Fibroblast of the conjunctiva (primary cell): ENCODE measurements around the gene RAD54L.
A peak's percentile ranks its signal among the peaks of the same experiment; 100 is the strongest.
"Not testable (repeated sequence)": the region's sequence is repeated elsewhere in the genome, so short reads cannot be mapped to it uniquely, and the experiment has no call there.

ENCODE experiments used
- DNase-seq: peaks from one replicate; pipeline ENCODE4 v3.0.0-alpha.2; 2010; ENCODE audit warnings: low read depth

RAD54L gene

DNA sequence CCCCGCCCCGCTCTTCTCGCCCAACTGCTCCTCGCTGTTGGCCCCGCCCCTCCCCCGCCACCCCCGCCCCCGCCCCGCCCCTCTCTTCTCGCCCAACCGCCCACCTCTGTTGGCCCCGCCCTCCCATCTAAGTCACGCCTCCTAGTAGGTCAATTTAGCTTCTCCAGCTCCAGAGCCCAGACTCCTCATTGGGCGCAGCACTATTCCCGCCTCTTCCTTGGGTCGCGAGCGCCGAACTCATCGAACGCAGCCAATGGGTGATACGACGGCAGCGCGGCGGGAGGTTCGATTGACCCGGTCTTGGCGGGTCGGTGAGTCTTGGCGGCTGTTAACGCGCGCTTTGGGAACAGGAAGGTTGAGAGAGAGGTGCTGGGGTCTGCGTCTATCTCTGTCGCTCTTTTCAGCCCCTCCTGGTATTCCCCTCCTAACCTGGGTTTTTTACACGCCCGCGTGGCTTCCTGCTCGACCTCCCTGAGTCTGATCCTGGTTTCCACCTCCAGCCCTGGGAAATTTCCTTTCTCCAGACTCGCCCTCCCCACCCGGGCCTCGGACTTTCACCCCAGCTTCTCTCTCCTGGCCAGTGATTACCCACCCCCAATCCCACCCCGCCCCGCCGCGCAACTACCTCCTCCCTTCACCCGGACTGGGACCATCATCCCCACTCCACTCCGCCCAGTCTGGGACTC, at the start of gene RAD54L:
RAD54L (plus strand) TSS at position 328 of the 686 bp plus-strand sequence. CDS start 643 bp downstream, outside the sequence.
- DNase-seq: peak; percentile 98

DNA sequence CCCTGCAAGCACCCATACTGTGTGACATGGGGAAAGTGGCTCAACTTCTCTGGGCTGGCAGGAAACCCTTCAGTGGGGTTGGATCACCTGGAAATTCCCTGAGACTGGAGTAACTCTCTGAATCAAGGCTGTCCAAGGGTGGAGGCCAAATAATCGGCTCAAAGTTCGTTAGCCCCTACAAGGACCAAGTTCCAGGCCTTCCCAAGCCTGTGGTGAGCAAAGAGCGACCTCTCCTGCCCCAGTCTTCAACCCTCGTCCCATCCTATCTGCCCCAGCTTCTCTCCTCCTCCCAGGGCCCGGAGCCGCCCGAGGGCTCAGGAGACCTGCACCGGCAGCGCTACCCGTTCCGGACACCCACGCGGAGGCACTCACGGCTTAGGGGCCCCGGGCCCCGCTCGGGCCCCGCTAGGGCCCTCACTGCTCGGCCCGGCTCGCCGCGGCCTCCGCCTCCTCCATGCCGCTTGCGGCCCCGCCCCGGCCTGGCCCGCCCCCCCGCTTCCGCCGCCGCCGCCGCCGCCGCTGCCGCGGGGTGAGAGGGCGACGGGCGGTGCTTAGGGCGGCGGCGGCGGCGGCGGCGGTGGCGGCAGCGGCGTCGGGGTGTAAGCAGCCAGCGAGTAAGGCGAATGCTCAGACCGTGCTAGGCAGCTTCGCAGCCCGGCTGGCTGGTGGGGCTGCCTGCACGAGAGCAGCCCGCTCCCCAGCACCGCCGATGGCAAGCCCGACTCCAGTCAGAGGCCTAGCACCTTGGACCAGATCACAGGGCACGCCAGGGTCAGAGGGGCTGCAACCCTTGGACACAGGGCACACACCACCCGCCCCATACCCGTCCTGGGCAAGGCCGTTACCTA, 49.4 kb upstream of the RAD54L start, which contains the start of gene POMGNT1:
POMGNT1 (minus strand) TSS at position 471 of the 848 bp plus-strand sequence. CDS start 613 bp downstream, outside the sequence.
- no peak for DNase-seq

GRCh38 chr1:46199233-46199749, 48.3 kb upstream of the RAD54L start:
- no peak for DNase-seq

GRCh38 chr1:46203738-46204405, 43.7 kb upstream of the RAD54L start:
- no peak for DNase-seq

- no peak for DNase-seq
Observed at GRCh38 chr1:46204406-46204742, 43.2 kb upstream of the RAD54L start.

DNA sequence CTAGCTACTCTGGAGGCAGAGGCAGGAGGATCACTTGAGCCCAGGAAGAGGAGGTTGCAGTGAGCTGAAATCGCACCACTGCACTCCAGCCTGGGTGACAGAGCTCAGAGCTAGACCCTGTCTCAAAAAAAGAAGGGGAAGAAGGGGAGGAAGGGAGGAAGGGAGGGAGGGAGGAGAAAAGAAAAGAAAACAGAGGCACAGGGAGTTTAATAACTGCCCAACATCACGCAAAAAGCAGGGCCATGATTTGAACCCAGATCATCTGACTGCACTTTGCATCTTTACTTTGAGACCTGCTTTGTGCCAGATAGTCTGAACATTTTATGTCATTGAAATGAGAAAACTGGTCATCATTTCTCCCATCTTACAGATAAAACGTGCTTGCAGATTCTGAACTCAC, 42.4 kb upstream of the RAD54L start:
- DNase-seq: no peak

- DNase-seq: no peak
Observed at GRCh38 chr1:46205791-46206190, 41.8 kb upstream of the RAD54L start.

DNA sequence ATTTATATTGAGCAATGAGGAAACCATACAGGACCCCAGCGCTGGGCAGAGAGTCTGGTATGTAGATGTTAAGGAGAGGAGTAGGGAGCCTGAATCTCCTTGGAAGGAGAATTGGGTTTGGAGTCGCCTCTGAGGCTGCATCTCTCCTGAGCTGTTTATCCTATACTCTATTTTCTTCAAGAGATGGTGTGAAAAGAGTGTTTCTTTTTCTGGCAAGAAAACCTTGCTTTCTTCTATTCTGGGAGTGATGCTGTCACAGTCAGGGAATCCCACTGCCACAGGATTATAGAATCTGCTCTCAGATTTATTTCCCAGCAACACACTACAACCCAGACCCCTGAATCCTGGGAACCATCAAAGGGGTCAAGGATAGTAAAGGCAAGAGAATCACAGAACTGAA, 41.2 kb upstream of the RAD54L start:
- no peak for DNase-seq

- no peak for DNase-seq
Observed at GRCh38 chr1:46210561-46210960, 37.0 kb upstream of the RAD54L start.

DNA sequence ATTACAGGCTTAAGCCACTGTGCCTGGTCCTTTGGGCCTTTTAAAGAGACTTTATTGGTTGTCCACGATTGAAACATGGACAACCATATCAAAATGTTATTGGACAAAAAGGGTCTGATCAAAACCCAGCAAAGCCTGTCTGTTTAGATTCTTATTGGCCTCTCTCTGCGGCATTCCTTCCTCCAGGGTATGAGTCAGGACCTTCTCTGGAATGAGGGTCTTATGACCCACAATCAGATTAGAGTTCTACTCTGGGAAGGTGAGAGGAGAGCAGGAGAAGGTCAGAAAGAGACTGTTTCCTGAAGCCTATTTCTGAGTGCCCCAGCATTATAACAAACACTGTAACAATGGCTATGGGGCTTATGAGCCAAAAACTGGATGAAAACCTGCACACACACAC, 36.5 kb upstream of the RAD54L start:
- no peak for DNase-seq

DNA sequence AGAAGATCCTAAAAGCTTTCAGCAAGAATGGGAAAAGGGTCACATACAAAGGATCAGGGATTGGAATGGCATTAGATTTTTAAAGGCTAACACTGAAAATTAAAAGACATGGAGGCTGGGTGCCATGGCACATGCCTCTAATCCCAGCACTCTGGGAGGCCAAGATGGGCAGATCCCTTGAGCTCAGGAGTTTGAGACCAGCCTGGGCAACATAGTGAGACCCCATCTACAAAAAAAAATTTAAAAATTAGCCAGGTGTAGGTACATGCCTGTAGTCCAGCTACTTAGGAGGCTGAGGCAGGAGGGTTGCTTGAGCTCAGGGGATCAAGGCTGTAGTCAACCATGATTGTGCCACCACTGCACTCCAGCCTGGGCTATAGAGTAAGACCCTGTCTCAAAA, 32.1 kb upstream of the RAD54L start:
- no peak for DNase-seq

DNA sequence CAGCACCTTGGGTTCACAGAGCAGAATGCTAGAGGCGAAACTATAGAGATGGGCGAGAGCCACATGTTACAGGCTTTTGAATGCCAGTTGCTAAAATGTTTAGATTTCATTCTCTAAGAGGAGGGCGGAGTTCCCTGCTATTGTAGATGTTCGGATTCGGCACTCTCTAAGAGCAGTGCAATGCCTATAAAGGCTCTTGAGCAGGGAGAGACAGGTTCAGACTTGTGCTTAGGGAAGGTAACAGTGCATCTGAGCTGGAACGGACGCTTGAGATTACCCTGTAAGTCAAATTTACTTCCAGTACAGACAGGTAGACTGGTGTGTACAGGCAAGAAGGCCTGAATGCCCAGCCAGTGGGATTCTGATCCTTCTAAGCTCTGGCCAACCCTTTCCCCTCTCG, 29.1 kb upstream of the RAD54L start:
- no peak for DNase-seq

DNA sequence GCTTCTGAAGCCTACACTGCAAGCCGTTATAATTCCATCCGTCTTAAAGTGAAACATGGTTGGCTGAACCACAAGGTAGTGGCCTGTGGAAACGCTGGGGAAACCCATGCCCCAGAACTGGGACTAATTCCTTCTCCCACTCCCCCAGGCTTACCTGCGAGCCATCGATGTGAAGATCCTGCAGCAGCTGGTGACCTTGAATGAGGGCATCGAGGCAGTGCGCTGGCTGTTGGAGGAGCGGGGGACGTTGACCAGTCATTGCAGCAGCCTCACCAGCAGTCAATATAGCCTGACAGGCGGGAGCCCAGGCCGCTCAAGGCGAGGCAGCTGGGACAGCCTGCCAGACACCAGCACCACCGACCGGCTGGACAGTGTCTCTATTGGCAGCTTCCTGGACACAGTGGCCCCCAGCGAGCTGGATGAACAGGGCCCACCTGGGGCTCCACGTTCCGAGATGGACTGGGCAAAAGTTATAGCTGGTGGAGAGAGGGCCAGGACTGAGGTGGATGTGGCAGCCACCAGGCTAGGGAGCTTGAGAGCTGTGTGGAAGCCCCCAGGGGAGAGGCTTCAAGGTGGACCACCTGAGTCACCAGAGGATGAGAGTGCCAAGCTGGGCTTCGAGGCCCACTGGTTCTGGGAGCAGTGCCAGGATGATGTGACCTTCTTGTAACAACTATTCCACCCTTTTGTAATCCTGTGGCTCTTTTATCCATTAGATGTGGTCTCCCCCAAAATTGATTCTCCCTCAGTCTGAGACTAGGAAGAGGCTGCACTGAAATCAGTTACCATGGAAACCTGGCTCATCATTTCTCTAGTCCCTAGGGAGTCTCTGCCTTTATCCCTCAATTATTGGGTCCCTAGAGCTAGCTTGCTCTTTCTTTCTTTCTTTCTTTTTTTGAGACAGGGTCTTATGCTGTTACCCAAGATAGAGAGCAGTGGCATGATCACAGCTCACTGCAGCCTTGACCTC, 27.7 kb upstream of the RAD54L start:
- no peak for DNase-seq

GRCh38 chr1:46220808-46221207, 26.8 kb upstream of the RAD54L start:
- no peak for DNase-seq

- DNase-seq: no peak
Observed at GRCh38 chr1:46221749-46222148, 25.8 kb upstream of the RAD54L start.

DNA sequence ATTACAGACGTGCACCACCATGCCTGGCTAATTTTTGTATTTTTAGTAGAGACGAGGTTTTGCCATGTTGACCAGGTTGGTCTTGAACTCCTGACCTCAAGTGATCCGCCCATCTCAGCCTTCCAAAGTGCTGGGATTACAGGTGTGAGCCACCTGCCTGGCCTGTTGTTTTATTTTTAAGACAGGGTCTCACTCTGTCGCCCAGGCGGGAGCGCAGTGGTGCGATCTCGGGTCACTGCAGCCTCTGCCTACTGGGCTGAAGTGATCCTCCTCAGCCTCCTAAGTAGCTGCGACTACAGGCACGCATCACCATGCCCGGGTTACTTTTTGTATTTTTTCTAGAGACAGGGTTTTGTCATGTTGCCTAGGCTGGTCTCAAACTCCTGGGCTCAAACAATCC, 24.5 kb upstream of the RAD54L start:
- DNase-seq: not testable (repeated sequence)

DNA sequence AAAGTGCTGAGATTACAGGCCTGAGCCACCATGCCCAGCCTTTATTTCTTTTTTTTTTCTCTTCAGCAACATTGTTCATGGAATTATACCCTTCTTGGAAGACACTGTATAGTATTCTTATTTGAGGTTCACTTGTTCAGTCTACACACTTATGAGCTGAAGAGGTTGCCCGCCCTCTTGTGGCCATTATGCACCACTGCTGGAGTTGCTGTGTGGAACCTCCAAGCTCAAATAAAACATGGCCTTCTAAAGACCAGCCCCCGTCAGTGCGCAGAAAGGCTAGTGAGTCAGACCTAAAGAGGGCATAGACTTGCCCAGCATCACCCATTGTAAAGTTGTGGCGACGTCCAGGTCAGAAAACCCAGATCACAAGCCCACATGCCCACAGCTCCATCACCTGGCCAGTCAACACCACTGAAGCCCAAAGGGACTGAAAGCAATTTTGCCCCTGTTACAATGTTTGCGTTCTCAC, 24.1 kb upstream of the RAD54L start:
- peak; percentile 90 for DNase-seq

GRCh38 chr1:46224966-46225365, 22.6 kb upstream of the RAD54L start:
- no peak for DNase-seq

- DNase-seq: not testable (repeated sequence)
Observed at GRCh38 chr1:46231231-46231630, 16.3 kb upstream of the RAD54L start.

DNA sequence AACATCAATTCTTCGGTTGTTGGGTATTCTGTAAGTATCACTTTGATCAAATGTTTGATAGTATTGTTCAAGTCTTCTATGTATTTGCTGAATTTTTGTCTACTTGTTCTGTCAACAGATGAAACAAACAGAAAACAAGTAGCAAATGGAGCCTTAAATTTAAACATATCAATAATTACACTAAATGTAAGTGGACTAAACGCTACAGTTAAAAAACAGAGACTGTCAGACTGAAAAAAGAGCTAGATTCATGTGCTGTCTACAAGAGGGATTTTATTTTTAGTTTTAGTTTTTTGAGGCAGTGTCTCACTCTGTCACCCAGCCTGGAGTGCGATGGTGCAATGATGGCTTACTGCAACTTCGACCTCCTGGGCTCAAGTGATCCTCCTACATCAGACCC, 10.7 kb upstream of the RAD54L start:
- DNase-seq: no peak

- not testable (repeated sequence) for DNase-seq
Observed at GRCh38 chr1:46238865-46239264, 8.7 kb upstream of the RAD54L start.
